Measurements from ENCODE around the gene GAL3ST3. TPM values are rescaled to one million over a fixed set of nuclear protein-coding genes. Genes with fewer than 3 reads are reported as not detected.

GAL3ST3 gene
- total and polyA plus RNA-seq, 2 of the 8 experiments (the other 6 are each of a cell fraction or from before 2014, with no cell fraction given): 21.1 to 21.4 TPM

DNA sequence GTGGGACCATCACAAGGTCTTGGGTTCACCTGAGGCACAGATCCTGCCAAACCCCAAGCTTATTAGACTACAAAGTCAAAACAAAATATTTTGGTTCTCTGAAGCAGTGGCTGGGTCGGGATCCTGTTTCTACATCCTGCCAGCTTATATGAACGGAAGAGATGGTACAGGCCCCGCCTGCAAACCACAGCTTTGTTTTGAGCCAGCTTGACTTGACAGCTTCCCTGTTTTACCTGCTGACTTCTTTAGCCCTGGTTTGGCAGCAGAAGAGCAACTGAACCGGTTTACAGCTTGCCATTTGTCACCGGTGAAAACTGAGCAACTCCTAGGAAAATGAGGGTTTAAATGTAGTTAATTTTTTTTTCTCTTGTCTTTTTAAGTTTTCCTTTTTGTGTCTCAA lies 32.5 kb upstream of the GAL3ST3 start:
- Histone ChIP-seq H4K20me1 (replicated peaks in 1 of 2; ENCODE audit: control insufficient read depth in 1 of 2, insufficient read depth in 2 of 2, low read length in 2 of 2) (no peaks in the 10 kb centered on the region), H4K5ac (ENCODE audit: insufficient read length, low read depth, low read length) (no peak overlapping the region), H2BK15ac (ENCODE audit: low read length) (no peak overlapping the region), H4K8ac (ENCODE audit: extremely low read depth, insufficient read depth, low read length) (no peak overlapping the region), H2BK20ac (ENCODE audit: low read length) (no peak overlapping the region), H3K79me1 (ENCODE audit: low read depth, low read length) (no peaks in the 10 kb centered on the region; the same call in none of the 2 replicates), H3K4me1 (replicated peaks in 1 of 4; ENCODE audit: control insufficient read depth in 3 of 4, insufficient read depth in 4 of 4, low read length in 3 of 4) (no peaks in the 10 kb centered on the region), H3K79me2 (ENCODE audit: control insufficient read depth in 1 of 2, insufficient read depth in 2 of 2, low read length in 2 of 2) (no peaks in the 10 kb centered on the region), H3K4me3 (ENCODE audit: extremely low read depth in 1 of 4, insufficient read depth in 2 of 4, low read depth in 3 of 4, low read length in 4 of 4) (no peak overlapping the region), H3K56ac (replicated peaks; ENCODE audit: insufficient read length, low read depth, low read length) (no peak overlapping the region), H2BK120ac (replicated peaks; ENCODE audit: low read depth, low read length) (no peak overlapping the region), H4K91ac (replicated peaks; ENCODE audit: insufficient read length, low read length) (no peak overlapping the region), H3K14ac (ENCODE audit: insufficient read length) (no peak overlapping the region), H3K4me2 (ENCODE audit: insufficient read depth in 1 of 2, low read depth in 2 of 2, low read length in 2 of 2) (no peak overlapping the region), H2BK5ac (ENCODE audit: low read depth, low read length) (no peak overlapping the region), H3K36me3 (ENCODE audit: control insufficient read depth in 2 of 4, insufficient read depth in 4 of 4, low read length in 3 of 4) (no peaks in the 10 kb centered on the region), H2BK12ac (ENCODE audit: low read depth, low read length) (no peak overlapping the region), H3K27me3 (replicated peaks in 1 of 4; ENCODE audit: control insufficient read depth in 3 of 4, extremely low read depth in 1 of 4, insufficient read depth in 3 of 4, low read length in 3 of 4) (no peaks in the 10 kb centered on the region), H3K9ac (replicated peaks in 1 of 4; ENCODE audit: extremely low read depth in 1 of 4, low read depth in 3 of 4, low read length in 3 of 4) (no peak overlapping the region), H2AK5ac (ENCODE audit: low read depth, low read length) (no peak overlapping the region), H3K4ac (replicated peaks; ENCODE audit: insufficient read length, low read depth, low read length) (no peak overlapping the region), H2AFZ (ENCODE audit: low read length) (no peak overlapping the region), H3K18ac (ENCODE audit: extremely low read depth, low read length) (no peak overlapping the region), H3K23me2 (ENCODE audit: low read depth, low read length) (no peaks in the 10 kb centered on the region), H3K23ac (ENCODE audit: insufficient read length) (no peak overlapping the region), H3K9me3 (ENCODE audit: insufficient read depth in 2 of 2, low read depth in 1 of 2, low read length in 1 of 2) (no peaks in the 10 kb centered on the region), H3K27ac (ENCODE audit: low read depth, low read length) (no peak overlapping the region)
- 81% methylated on average over 5 of the region's 5 CpGs; no CpG with 5 or more reads in 1 of the 2 experiments for WGBS, 2 experiments (ENCODE audit: extremely low coverage in 1 of 2, insufficient coverage in 1 of 2, insufficient read length in 1 of 2, insufficient replicate concordance in 2 of 2, low coverage in 1 of 2, low lambda C conversion rate in 2 of 2, missing lambda C conversion rate in 1 of 2)
- no peak for DNase-seq (ENCODE audit: low read depth in 1 of 2, low spot score in 2 of 2)
- ChIA-PET POLR2A (ENCODE audit: partially characterized antibody) (interaction anchor here (1.5 kb wide), 1 partner anchor 11 kb away, joined by 3 read pairs; the partner anchor contains the start of gene PACS1), CTCF (ENCODE audit: partially characterized antibody) (interaction anchor here (0.7 to 3.8 kb wide), 6 partner anchors 13 to 545 kb away, joined by 3 to 16 read pairs (median 4); no protein-coding TSS in a partner anchor)
- no peak for FAIRE-seq
- no peak for TF ChIP-seq EZH2 (IDR thresholded peaks at IDR 0.05; ENCODE audit: low read depth, low read length, severe bottlenecking)
- no peak for TF ChIP-seq RXRA (IDR thresholded peaks at IDR 0.05; ENCODE audit: insufficient read depth, low read depth, low read length)
- TF ChIP-seq NRF1 (IDR thresholded peaks at IDR 0.05; ENCODE audit: low read depth, low read length): no peak
- TF ChIP-seq POLR2A (IDR thresholded peaks at IDR 0.05; ENCODE audit: control extremely low read depth in 1 of 2, low read depth in 2 of 2, low read length in 2 of 2): no peak
- TF ChIP-seq KDM4A (IDR thresholded peaks at IDR 0.05; ENCODE audit: low read depth, low read length, severe bottlenecking): no peak
- no peak for TF ChIP-seq RAD21 (IDR thresholded peaks at IDR 0.05 in 1 of 2, conservative IDR thresholded peaks at IDR 0.05 in 1 of 2; ENCODE audit: low read depth in 2 of 2, low read length in 2 of 2)
- TF ChIP-seq PHF8 (conservative IDR thresholded peaks at IDR 0.05; ENCODE audit: low read depth, low read length): no peak
- TF ChIP-seq POU5F1 (IDR thresholded peaks at IDR 0.05; ENCODE audit: low read depth, low read length): no peak
- TF ChIP-seq, protein P1, sequence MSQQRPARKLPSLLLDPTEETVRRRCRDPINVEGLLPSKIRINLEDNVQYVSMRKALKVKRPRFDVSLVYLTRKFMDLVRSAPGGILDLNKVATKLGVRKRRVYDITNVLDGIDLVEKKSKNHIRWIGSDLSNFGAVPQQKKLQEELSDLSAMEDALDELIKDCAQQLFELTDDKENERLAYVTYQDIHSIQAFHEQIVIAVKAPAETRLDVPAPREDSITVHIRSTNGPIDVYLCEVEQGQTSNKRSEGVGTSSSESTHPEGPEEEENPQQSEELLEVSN (IDR thresholded peaks at IDR 0.05): no peak
- TF ChIP-seq YY1 (IDR thresholded peaks at IDR 0.05; ENCODE audit: low read depth, low read length): no peak
- no peak for TF ChIP-seq GABPA (IDR thresholded peaks at IDR 0.05; ENCODE audit: borderline replicate concordance, insufficient read depth, low read length)
- no peak for TF ChIP-seq GTF2F1 (IDR thresholded peaks at IDR 0.05; ENCODE audit: borderline replicate concordance, low read depth, low read length)

Data from H1 (cell line).